Liver (tissue), 9 donors: ENCODE data around the gene TSSC4. TPM values are rescaled to one million over a fixed set of nuclear protein-coding genes. Genes with fewer than 3 reads are reported as not detected.

Experiments used
- DNase-seq: peaks from one replicate; pipeline ENCODE4 v3.0.0-alpha.2; 2017; ENCODE audit warnings: low spot score
- H3K27ac ChIP-seq, 2 donors: one replicate each; pipeline ENCODE4 v1.7.0; 2013; ENCODE audit warnings: inconsistent platforms in 2 of 2, low read length in 2 of 2, control low read depth in 1 of 2, low read depth in 1 of 2, mild to moderate bottlenecking in 1 of 2
- H3K27me3 ChIP-seq, 4 donors: one replicate each; pipeline versions ENCODE4 v1.6.1 to v1.7.0; 2013; ENCODE audit warnings: low read length in 3 of 4, inconsistent platforms in 1 of 4, mild to moderate bottlenecking in 1 of 4, moderate library complexity in 1 of 4; ENCODE audit not compliant: control insufficient read depth in 4 of 4, insufficient read depth in 4 of 4
- H3K36me3 ChIP-seq, 4 donors: one replicate each; pipeline versions ENCODE4 v1.6.1 to v1.7.0; 2013; ENCODE audit warnings: low read length in 3 of 4, mild to moderate bottlenecking in 3 of 4, low read depth in 1 of 4, moderate library complexity in 1 of 4; ENCODE audit not compliant: control insufficient read depth in 4 of 4, insufficient read depth in 3 of 4
- H3K4me1 ChIP-seq, 4 donors: one replicate each; pipeline versions ENCODE4 v1.6.1 to v1.7.0; 2013; ENCODE audit warnings: low read length in 3 of 4, mild to moderate bottlenecking in 3 of 4, moderate library complexity in 1 of 4; ENCODE audit not compliant: control insufficient read depth in 4 of 4, insufficient read depth in 4 of 4
- H3K4me3 ChIP-seq, 3 donors: one replicate each; pipeline versions ENCODE4 v1.6.1 to v1.7.0; 2013; ENCODE audit warnings: low read length in 3 of 3, control low read depth in 1 of 3, low read depth in 1 of 3, mild to moderate bottlenecking in 1 of 3
- H3K9ac ChIP-seq, 2 donors: one replicate each; pipeline ENCODE4 v1.7.0; 2013; ENCODE audit warnings: low read length in 2 of 2, mild to moderate bottlenecking in 2 of 2, moderate library complexity in 2 of 2, control low read depth in 1 of 2, low read depth in 1 of 2
- H3K9me3 ChIP-seq, 4 donors: one replicate each; pipeline versions ENCODE4 v1.6.1 to v1.7.0; 2013; ENCODE audit warnings: low read length in 3 of 4; ENCODE audit not compliant: control insufficient read depth in 4 of 4
- FOXA1 ChIP-seq: IDR thresholded peaks from 2 replicates; pipeline ENCODE4 v1.6.1; 2016; ENCODE audit warnings: antibody characterized with exemption
- FOXA2 ChIP-seq: IDR thresholded peaks from 2 replicates; pipeline ENCODE4 v1.6.1; 2016; ENCODE audit warnings: antibody characterized with exemption
- GABPA ChIP-seq, 2 donors: IDR thresholded peaks in 1 of 2; conservative IDR thresholded peaks in 1 of 2; 2 replicates each; pipeline ENCODE4 v1.6.1; 2016; ENCODE audit warnings: antibody characterized with exemption in 2 of 2, mild to moderate bottlenecking in 1 of 2, moderate library complexity in 1 of 2
- HNF4G ChIP-seq: IDR thresholded peaks from 2 replicates; pipeline ENCODE4 v1.6.1; 2016; ENCODE audit warnings: antibody characterized with exemption
- JUND ChIP-seq, 2 donors: IDR thresholded peaks; 2 replicates each; pipeline ENCODE4 v1.6.1; 2016; ENCODE audit warnings: antibody characterized with exemption in 2 of 2
- RXRA ChIP-seq, 2 donors: IDR thresholded peaks; 2 replicates each; pipeline ENCODE4 v1.6.1; 2017 to 2018; ENCODE audit warnings: antibody characterized with exemption in 2 of 2, mild to moderate bottlenecking in 1 of 2
- TAF1 ChIP-seq: conservative IDR thresholded peaks from 2 replicates; pipeline ENCODE4 v1.6.1; 2016; ENCODE audit warnings: antibody characterized with exemption, mild to moderate bottlenecking
- YY1 ChIP-seq: IDR thresholded peaks from 2 replicates; pipeline ENCODE4 v1.6.1; 2016; ENCODE audit warnings: antibody characterized with exemption, mild to moderate bottlenecking
- WGBS: extraction: QIAGEN DNeasy Blood & Tissue Kit; methylation state at CpG from one replicate; pipeline ENCODE4 v1.1.7; 2013; 5-methylcytosine and 5-hydroxymethylcytosine counted together
- polyA plus RNA-seq, 2 donors: library from polyadenylated mRNA; stranded (reverse) in 1 of 2; unstranded in 1 of 2; fragments of 200-250 nt in 1 of 2; fragments of >200 nt in 1 of 2; fragmentation: Nextera tagmentation in 1 of 2; extraction: Ambion mirVana in 1 of 2; gene quantifications; one replicate each; pipeline versions ENCODE4 v1.2.1 to v1.2.3, GENCODE V29; 2013 to 2015
- total RNA-seq, 2 donors: library from RNA; depleted of rRNA; stranded (reverse); fragments of >200 nt; gene quantifications; one replicate each; pipeline ENCODE4 v1.2.3, GENCODE V29; 2014
- TF ChIP-seq, protein P1 (sequence below): IDR thresholded peaks from 2 replicates; pipeline ENCODE4 v1.6.1; 2016; ENCODE audit warnings: antibody characterized with exemption
- TF ChIP-seq, protein P2 (sequence below): fragments of 150-350 bp; IDR thresholded peaks from 2 replicates; pipeline ENCODE4 v1.5.1; 2017; ENCODE audit warnings: improper control_type of control experiment, low read depth, low read length; ENCODE audit not compliant: missing input control
- donor health status: healthy.
- donor health status: healthy.
- donor health status: healthy.
- donor health status: healthy.
- donor health status: healthy.

Gene TSSC4
- total and polyA plus RNA-seq, 4 donors, result 15.8 to 19.1 (median 17.6) TPM

DNA sequence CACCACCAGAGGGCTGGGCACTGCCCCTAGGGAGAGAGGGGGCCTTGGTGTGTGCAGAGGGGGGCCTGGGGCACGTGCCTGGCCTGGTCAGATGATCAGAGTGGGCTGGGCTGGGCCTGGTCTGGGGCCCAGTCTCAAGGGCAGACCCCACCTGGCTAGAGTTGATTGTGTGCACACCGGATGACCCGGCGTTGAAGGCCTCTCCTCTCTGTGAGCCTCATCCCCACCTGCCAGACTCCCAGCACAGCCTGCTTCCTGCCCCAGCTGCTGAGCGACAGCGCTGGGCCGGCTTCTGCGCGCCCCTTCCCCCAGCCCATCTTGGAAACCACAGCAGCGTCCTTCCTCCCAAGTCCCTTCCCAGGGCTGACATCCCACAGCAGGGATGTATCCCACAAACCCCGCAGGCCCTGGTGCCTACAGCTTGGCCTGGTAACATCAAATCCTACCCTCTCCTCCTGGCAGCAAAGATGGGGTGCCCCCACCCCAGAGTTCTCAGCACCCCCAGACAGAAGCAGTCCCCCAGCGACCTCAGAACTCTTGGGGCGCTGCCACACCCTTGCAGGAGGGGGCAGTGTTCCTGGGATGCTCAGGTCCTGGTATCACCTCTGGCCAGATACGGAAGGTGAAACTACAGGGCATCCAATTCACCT is 11.0 kb upstream of the TSSC4 start:
- DNase-seq, result no peak
- Histone ChIP-seq H3K27me3 (no peaks in the 10 kb centered on the region), H3K27ac (peak overlapping the region in 1 of 2 donors; percentile 6), H3K9ac (no peak overlapping the region), H3K36me3 (peaks cover 0 to 27% (median 12%) of the 10 kb centered on the region in 4 donors), H3K9me3 (no peaks in the 10 kb centered on the region), H3K4me3 (no peak overlapping the region), H3K4me1 (peaks cover 37 to 85% (median 67%) of the 10 kb centered on the region in 4 donors)
- TF ChIP-seq, protein P1, sequence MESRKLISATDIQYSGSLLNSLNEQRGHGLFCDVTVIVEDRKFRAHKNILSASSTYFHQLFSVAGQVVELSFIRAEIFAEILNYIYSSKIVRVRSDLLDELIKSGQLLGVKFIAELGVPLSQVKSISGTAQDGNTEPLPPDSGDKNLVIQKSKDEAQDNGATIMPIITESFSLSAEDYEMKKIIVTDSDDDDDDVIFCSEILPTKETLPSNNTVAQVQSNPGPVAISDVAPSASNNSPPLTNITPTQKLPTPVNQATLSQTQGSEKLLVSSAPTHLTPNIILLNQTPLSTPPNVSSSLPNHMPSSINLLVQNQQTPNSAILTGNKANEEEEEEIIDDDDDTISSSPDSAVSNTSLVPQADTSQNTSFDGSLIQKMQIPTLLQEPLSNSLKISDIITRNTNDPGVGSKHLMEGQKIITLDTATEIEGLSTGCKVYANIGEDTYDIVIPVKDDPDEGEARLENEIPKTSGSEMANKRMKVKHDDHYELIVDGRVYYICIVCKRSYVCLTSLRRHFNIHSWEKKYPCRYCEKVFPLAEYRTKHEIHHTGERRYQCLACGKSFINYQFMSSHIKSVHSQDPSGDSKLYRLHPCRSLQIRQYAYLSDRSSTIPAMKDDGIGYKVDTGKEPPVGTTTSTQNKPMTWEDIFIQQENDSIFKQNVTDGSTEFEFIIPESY, result no peak
- TF ChIP-seq TAF1 (no peak), JUND (IDR thresholded peaks at IDR 0.05) (no peak), RXRA (IDR thresholded peaks at IDR 0.05) (no peak)
- TF ChIP-seq, protein P2, sequence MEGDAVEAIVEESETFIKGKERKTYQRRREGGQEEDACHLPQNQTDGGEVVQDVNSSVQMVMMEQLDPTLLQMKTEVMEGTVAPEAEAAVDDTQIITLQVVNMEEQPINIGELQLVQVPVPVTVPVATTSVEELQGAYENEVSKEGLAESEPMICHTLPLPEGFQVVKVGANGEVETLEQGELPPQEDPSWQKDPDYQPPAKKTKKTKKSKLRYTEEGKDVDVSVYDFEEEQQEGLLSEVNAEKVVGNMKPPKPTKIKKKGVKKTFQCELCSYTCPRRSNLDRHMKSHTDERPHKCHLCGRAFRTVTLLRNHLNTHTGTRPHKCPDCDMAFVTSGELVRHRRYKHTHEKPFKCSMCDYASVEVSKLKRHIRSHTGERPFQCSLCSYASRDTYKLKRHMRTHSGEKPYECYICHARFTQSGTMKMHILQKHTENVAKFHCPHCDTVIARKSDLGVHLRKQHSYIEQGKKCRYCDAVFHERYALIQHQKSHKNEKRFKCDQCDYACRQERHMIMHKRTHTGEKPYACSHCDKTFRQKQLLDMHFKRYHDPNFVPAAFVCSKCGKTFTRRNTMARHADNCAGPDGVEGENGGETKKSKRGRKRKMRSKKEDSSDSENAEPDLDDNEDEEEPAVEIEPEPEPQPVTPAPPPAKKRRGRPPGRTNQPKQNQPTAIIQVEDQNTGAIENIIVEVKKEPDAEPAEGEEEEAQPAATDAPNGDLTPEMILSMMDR, result no peak
- WGBS, result 59% methylated on average over 14 of the region's 14 CpGs

DNA sequence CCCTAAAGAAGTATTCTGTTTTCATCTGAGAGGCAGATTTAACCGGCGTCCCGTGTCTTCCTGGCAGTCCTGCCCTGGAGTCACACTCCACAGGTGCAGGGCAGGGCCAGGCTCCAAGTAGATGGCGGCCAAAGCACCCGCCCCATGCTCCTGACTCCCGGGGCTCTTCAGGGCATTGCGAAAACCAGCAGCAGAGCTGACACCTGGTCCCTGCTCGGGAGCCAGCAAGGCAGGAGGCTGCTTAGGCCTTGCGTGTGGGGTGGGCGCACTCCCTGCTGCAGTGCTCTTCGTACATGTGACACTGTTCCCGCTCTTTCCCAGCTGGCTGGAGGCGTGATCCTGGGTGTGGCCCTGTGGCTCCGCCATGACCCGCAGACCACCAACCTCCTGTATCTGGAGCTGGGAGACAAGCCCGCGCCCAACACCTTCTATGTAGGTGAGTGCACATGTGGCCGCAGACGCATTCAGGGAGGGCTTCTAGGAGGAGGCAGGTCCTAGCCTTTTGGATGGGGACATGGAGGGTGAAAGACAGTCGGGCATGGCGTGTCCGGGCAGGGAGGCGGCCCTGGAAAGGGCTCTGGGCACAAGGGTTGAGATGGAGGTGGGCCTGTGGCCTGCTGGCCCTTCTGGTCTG is 10.3 kb upstream of the TSSC4 start:
- peaks cover 0 to 32% (median 16%) of the 10 kb centered on the region in 4 donors for H3K36me3 ChIP-seq

DNA sequence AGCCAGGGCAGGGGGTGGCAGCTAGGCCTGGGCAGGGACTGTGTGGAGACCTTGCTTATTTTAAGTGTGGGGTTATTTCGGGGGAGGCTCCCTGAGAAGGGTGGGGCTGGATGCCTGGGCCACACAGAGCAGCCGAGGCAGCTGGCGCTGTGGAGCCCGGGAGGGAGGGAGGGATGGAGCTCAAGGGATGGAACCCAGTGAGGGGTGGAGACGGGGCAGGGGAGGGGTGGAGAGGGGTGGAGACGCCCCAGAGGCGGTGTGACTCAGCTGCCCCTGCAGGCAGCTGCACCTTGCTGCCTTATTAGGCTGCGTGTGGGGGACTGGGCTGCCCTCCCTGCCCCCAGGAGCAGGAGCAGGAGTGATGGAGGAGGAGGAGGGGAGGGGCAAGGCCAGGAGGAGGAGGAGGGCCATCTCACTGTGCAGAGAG is 9.8 kb upstream of the TSSC4 start:
- peak overlapping the region; percentile 28 to 35 for H3K27ac ChIP-seq
- WGBS, result 79% methylated on average over 8 of the region's 8 CpGs
- no peak for TF ChIP-seq TAF1
- TF ChIP-seq RXRA (IDR thresholded peaks at IDR 0.05), result no peak
- H3K4me3 ChIP-seq, result no peak overlapping the region
- peaks cover 3 to 37% (median 19%) of the 10 kb centered on the region in 4 donors for H3K36me3 ChIP-seq
- no peak for DNase-seq
- H3K27me3 ChIP-seq, result no peaks in the 10 kb centered on the region
- H3K9ac ChIP-seq, result no peak overlapping the region
- no peaks in the 10 kb centered on the region for H3K9me3 ChIP-seq
- peaks cover 29 to 78% (median 56%) of the 10 kb centered on the region in 4 donors for H3K4me1 ChIP-seq

More for the DNA sequence above, 10.3 kb upstream of the TSSC4 start:
- Histone ChIP-seq H3K9me3 (no peaks in the 10 kb centered on the region), H3K9ac (no peak overlapping the region), H3K27ac (peak overlapping the region; percentile 28 to 35), H3K27me3 (no peaks in the 10 kb centered on the region), H3K4me3 (no peak overlapping the region), H3K4me1 (peaks cover 30 to 78% (median 60%) of the 10 kb centered on the region in 4 donors)
- DNase-seq, result no peak
- no peak for TF ChIP-seq FOXA2
- TF ChIP-seq HNF4G, result no peak
- TF ChIP-seq YY1, result no peak
- TF ChIP-seq TAF1, result no peak
- TF ChIP-seq GABPA (IDR thresholded peaks at IDR 0.05 in 1 of 2, conservative IDR thresholded peaks at IDR 0.05 in 1 of 2), result peak in 1 of 2 donors; percentile 12
- TF ChIP-seq RXRA (IDR thresholded peaks at IDR 0.05), result peak in 1 of 2 donors; percentile 34
- TF ChIP-seq FOXA1, result no peak
- WGBS, result 75% methylated on average over 23 of the region's 23 CpGs
